Middle frontal gyrus (tissue), 1 donor: Measurements from ENCODE around the gene SPON1.
"Not testable (repeated sequence)": the region's sequence is repeated elsewhere in the genome, so short reads cannot be mapped to it uniquely, and the experiment has no call there.

Experiments used
- DNase-seq: peaks from one replicate; pipeline ENCODE4 v3.0.0-alpha.2; 2015; ENCODE audit warnings: low spot score; ENCODE audit errors: extremely low spot score

Gene SPON1

GRCh38 chr11:14240221-14240620, 277.7 kb downstream of the SPON1 start:
- no peak for DNase-seq

DNA sequence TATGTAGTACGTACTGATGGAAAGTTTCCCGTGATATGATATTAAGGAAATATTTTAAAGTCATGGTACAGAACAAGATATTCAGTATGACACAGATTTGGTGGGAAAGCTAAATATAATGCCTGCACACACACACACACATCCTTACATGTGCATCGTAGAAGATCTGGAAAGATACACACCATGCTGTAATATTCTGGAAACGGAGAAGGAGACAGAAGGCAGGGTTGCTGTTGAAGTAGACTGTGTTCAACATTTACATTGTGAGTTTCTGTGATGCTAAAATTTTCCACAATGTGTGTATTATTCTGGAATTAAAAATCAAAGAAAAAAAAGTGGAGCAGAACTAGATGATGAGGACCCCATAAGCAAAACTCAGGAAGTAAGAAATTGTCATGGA, 278.4 kb downstream of the SPON1 start:
- DNase-seq, result no peak

DNA sequence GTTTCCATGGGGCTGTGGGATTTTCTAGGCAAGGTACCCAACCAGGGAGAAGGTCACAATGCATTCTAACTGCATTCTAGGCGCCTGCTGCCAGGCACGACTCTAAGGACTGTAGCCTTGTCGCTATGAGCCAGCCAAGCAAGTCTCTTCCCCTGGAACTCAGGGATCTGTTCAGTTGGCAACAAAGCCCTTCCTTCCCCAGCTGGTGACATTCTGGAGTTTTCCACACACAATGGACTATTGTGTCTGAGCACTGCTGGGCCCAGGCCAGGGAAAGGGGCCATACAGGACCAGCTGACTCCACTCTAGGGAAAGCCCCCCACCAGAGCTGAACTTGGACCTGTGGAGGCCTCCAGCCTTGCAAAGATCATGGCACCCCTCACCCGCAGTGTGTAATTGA, 279.7 kb downstream of the SPON1 start:
- DNase-seq, result no peak

- no peak for DNase-seq
These were observed 280.2 kb downstream of the SPON1 start for GRCh38 chr11:14242733-14243132.

GRCh38 chr11:14244926-14245325, 282.4 kb downstream of the SPON1 start:
- DNase-seq, result no peak

DNA sequence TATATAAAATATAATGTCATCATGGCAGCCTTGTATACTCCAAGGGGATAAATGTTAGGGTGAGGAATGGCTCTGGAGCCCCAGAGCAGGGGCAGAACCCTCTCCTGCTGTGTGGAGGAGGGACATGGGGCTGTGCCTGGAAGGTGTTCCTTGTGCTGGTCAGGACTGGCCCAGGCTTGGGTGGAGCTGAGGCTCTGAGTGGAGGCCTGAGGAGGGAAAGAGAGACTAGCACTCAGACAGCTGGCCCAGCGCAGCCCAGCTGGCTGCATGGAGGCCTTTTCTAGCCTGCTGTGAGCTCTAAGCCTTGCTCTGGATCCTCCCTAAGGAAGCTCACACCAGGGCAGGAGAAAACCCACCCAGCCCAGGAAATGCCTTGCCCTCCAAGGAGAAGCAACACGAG, 282.9 kb downstream of the SPON1 start:
- DNase-seq, result no peak

GRCh38 chr11:14248580-14248981, 286.1 kb downstream of the SPON1 start:
- no peak for DNase-seq

- DNase-seq, result peak; percentile 50
These were observed 286.8 kb downstream of the SPON1 start for GRCh38 chr11:14249121-14249963.

GRCh38 chr11:14251754-14252153, 289.2 kb downstream of the SPON1 start:
- no peak for DNase-seq

- not testable (repeated sequence) for DNase-seq
These were observed 290.0 kb downstream of the SPON1 start for GRCh38 chr11:14252501-14252900.

DNA sequence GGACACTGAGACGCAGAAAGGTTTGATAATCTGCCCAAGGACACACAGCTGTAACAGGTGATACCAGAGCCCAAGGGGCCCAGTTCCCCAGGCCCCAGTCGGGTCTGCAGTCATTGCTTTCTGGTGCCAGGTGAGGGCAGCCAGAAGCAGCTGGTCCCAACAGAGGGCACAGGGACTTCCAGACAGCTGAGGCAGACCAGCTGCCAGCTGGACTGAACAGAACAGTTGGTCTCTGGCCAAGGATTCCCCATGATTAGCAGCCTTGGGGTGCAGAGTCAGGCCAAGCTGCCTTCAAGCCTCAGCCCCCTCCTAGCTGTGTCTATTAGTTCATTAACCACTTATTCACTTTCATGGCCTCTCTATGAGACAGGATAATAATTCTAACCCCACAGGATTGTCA, 290.9 kb downstream of the SPON1 start:
- no peak for DNase-seq

DNA sequence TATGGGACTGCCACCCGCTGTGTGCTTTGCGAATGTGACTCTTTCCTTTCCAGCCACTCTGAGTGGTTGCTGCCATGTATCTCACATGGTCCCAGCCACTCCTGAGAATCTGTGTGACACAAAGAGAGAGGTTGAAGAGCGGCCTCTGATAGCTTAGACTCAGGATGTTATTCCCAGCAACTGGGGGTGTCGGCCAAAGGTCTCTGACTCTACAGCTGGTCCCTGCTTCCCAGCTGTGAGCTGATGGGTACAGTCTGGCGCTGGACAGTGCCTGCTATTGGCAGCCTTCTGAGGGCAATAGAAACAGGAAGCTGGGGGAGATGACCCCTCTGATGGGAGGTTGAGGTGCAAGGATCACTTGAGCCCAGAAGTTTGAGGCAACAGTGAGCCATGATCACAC, 291.3 kb downstream of the SPON1 start:
- DNase-seq, result no peak

- DNase-seq, result no peak
These were observed 292.2 kb downstream of the SPON1 start for GRCh38 chr11:14254533-14255237.

DNA sequence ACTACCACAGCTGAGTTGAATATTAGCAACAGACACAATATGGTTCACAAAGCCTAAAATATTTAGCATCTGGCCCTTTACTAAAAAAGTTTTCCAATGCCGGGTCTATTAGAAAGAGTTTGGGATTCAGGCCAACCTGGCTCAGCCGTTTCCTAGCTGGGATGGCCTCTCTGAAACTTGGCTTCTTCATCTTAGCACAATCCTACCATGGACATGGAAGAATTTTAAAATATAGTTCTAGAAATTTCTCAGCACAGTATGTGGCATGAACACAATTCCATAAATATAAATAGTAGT, 292.7 kb downstream of the SPON1 start:
- DNase-seq, result no peak

DNA sequence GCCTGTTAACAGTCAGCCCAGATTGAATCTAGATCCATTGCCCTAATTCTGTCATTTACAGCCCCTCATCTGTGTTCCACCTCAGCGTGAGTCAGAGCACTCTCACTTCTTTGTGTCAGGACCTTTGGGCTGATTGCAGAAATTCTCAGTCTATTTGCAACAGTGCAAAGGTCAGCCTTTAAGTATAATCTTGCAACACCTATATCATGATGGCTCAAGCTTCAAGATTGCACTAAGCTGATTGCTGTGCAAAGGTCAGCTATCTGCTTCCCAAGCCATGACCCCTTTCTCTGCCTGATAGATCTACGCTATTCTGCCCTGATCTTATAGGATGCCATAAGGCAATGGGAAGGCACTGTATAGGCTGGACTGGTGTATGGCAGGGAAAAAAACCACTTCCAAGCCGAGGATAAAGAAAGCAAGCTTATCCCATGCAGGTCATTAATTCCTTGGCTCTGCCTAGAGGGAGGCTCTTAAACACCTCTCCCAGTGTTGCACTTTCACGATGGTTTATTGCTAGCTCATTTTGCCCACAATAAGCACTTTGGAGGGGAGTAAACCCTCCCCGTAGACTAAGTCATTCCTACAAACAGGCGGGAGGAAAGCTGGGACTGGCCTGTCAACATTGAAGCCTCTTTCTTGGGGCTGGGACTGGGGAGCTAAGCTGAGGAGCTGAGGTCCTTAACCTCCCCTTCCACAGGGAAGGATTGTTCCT, 295.9 kb downstream of the SPON1 start:
- DNase-seq, result no peak

DNA sequence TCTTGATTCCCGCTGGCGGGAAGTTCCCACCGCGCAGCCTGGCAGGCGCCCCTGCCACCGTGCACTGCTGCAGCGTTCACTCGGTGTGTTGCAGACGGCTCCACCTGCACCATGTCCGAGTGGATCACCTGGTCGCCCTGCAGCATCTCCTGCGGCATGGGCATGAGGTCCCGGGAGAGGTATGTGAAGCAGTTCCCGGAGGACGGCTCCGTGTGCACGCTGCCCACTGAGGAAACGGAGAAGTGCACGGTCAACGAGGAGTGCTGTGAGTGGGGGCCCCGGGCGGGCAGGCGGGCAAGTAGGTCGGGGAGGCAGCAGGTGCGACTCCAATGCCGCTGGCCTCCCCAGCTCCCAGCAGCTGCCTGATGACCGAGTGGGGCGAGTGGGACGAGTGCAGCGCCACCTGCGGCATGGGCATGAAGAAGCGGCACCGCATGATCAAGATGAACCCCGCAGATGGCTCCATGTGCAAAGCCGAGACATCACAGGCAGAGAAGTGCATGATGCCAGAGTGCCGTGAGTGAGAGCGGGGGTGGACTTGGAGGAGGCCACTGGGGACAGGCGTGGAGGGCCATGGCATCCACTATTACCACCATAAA, 296.8 kb downstream of the SPON1 start:
- no peak for DNase-seq

DNA sequence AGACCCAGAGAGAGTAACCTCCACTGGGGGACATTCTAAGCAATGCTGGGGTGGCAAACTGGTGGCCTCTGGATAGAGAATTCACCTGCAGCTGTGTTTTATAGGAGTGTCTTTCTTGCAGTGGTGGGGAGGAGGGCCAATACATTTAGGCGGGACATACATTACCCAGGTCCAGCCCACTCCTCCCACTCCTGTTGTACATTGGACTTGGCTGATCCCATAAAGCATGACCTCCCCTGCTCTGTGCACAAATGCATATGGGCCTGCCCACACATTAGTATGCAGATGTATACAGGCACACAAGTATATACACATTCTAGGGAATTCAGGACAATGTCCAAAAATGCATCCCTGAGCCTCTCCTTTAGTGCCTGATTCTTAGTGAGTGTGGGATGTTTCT, 297.4 kb downstream of the SPON1 start:
- no peak for DNase-seq

DNA sequence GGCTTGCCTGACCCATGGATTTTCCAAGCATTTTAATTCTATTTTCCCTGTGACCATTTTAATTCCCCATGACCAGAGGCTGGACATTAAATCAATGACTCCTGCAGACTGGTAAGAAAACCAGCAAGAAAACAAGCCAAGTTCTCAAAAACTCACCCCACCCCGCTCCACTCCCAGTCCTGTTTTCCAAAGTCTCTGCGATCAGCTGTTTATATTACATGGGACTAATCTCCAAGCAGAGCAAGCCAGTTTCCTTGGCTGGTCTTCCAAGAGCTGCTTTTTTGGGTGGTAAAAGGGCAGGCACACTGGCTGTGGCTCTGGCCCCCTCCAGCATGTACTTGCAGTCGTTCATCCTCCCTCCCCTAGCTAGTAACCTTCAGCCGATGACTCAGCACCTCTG, 298.5 kb downstream of the SPON1 start:
- DNase-seq, result no peak

DNA sequence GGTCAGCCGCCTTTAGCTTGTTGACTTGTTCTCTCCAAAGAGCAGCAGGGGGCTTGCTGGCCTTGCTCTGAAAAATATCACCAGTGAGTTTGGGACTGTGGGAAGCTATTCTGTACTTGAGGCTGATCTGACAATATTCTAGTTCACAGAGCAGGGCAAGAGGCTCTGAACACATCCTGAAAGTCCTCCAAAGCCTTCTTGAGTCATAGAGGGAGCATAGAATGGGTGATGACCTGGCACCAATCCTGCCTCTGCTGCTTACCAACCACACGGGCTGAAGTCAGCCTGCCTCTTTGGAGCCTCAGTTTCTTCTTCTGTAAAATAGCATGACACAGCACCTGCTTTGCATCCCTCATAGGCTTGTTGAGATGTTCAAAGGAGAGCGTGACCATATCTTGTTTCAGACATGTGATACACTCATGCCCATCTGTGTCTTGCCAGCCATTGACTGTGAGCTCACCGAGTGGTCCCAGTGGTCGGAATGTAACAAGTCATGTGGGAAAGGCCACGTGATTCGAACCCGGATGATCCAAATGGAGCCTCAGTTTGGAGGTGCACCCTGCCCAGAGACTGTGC, 299.8 kb downstream of the SPON1 start:
- DNase-seq, result no peak

DNA sequence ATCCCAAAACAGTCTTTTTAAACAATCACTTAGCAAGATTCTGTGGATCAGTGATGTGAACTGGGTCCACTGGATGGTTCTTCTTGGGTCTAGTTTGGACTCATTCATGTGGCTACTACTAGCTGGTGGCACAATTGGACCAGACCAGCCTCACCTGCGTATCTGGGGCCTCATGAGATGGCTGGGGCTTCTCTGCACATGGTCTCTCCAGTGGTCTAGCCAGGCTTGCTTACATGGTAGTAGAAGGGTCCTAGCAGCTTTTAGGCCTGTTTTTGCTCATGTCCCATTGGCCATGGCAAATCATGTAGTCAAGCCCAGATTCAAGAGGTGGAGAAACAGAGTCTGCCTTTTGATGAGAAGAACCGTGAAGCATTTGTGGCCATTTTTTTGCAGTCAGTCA, 302.4 kb downstream of the SPON1 start:
- DNase-seq, result no peak

GRCh38 chr11:14266622-14267021, 304.1 kb downstream of the SPON1 start:
- no peak for DNase-seq
